Measurements from ENCODE around the gene ATP10A. TPM values are rescaled to one million over a fixed set of nuclear protein-coding genes. Genes with fewer than 3 reads are reported as not detected.

ATP10A gene
- polyA plus RNA-seq, 1 of the 3 experiments (the other 2 are of a cell fraction), result not detected

- DNase-seq, result no peak
- no peaks in the 10 kb centered on the region for H3K79me2 ChIP-seq (ENCODE audit: insufficient read depth)
- CTCF ChIA-PET, result interaction anchor here (0.6 to 1.8 kb wide), 3 partner anchors 15 to 258 kb away, joined by 3 to 7 read pairs (median 3); no protein-coding TSS in a partner anchor
Observed at GRCh38 chr15:25676070-25676469, 187.1 kb downstream of the ATP10A start.

More at GRCh38 chr15:25676070-25676469, 187.1 kb downstream of the ATP10A start:
- POLR2A ChIA-PET, result no interaction called here
- H3K4me2 ChIP-seq, result no peak overlapping the region
- no peak overlapping the region for H3K4me3 ChIP-seq (ENCODE audit: low read depth in 2 of 2, low read length in 1 of 2)
- TF ChIP-seq SMC3 (IDR thresholded peaks at IDR 0.05; ENCODE audit: low read depth, low read length), result no peak
- no peak for TF ChIP-seq MEF2A (IDR thresholded peaks at IDR 0.05; ENCODE audit: borderline replicate concordance, low read depth)
- no peak for TF ChIP-seq TEAD4 (IDR thresholded peaks at IDR 0.05; ENCODE audit: borderline replicate concordance, insufficient read depth)
- TF ChIP-seq YY1 (IDR thresholded peaks at IDR 0.05; ENCODE audit: low read depth), result no peak
- TF ChIP-seq RXRA (IDR thresholded peaks at IDR 0.05; ENCODE audit: borderline replicate concordance, low read depth), result no peak
- TF ChIP-seq REST (IDR thresholded peaks at IDR 0.05; ENCODE audit: low read depth, low read length), result no peak
- no peak for TF ChIP-seq CHD2 (IDR thresholded peaks at IDR 0.05; ENCODE audit: low read length, partially characterized antibody)
- TF ChIP-seq EP300 (IDR thresholded peaks at IDR 0.05; ENCODE audit: borderline replicate concordance in 1 of 2, low read depth in 1 of 2, low read length in 1 of 2), result no peak
- TF ChIP-seq RAD21 (IDR thresholded peaks at IDR 0.05; ENCODE audit: low read length), result no peak
- TF ChIP-seq CTCF (IDR thresholded peaks at IDR 0.05), result no peak
- no peak for TF ChIP-seq NRF1 (IDR thresholded peaks at IDR 0.05; ENCODE audit: low read depth, low read length)
- TF ChIP-seq FOXM1 (IDR thresholded peaks at IDR 0.05; ENCODE audit: low read depth), result no peak
- no peak for TF ChIP-seq FOXJ3 (CRISPR knock-in tag; IDR thresholded peaks at IDR 0.05)
- TF ChIP-seq, protein P1, sequence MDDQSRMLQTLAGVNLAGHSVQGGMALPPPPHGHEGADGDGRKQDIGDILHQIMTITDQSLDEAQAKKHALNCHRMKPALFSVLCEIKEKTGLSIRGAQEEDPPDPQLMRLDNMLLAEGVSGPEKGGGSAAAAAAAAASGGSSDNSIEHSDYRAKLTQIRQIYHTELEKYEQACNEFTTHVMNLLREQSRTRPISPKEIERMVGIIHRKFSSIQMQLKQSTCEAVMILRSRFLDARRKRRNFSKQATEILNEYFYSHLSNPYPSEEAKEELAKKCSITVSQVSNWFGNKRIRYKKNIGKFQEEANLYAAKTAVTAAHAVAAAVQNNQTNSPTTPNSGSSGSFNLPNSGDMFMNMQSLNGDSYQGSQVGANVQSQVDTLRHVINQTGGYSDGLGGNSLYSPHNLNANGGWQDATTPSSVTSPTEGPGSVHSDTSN (IDR thresholded peaks at IDR 0.05), result no peak
- no peak for TF ChIP-seq FOSL2 (IDR thresholded peaks at IDR 0.05; ENCODE audit: borderline replicate concordance, low read depth)
- TF ChIP-seq TAF1 (IDR thresholded peaks at IDR 0.05; ENCODE audit: borderline replicate concordance, low read depth, low read length), result no peak
- TF ChIP-seq MAX (IDR thresholded peaks at IDR 0.05; ENCODE audit: low read depth), result no peak
- TF ChIP-seq TCF12 (IDR thresholded peaks at IDR 0.05), result no peak
- no peak for TF ChIP-seq MXI1 (IDR thresholded peaks at IDR 0.05; ENCODE audit: low read depth, low read length)
- TF ChIP-seq NFIC (IDR thresholded peaks at IDR 0.05; ENCODE audit: borderline replicate concordance), result no peak
- no peak overlapping the region for H3K9ac ChIP-seq
- 70% methylated on average over 6 of the region's 8 CpGs for WGBS (ENCODE audit: low lambda C conversion rate)
- no peak overlapping the region for H2AFZ ChIP-seq (ENCODE audit: low read depth)
- H3K9me3 ChIP-seq, result no peaks in the 10 kb centered on the region
- H3F3A ChIP-seq (replicated peaks; ENCODE audit: insufficient read depth), result no peaks in the 10 kb centered on the region
- no peaks in the 10 kb centered on the region for H3K27me3 ChIP-seq (ENCODE audit: insufficient read depth)
- no peaks in the 10 kb centered on the region for H3K36me3 ChIP-seq (replicated peaks in 1 of 2; ENCODE audit: control insufficient read depth in 1 of 2, insufficient read depth in 2 of 2, low read length in 1 of 2)
- H3K27ac ChIP-seq (ENCODE audit: low read depth in 2 of 2, low read length in 1 of 2), result no peak overlapping the region
- no peaks in the 10 kb centered on the region for H3K4me1 ChIP-seq (ENCODE audit: control insufficient read depth in 1 of 2, insufficient read depth in 2 of 2, low read depth in 1 of 2, low read length in 1 of 2)
- H4K20me1 ChIP-seq (ENCODE audit: insufficient read depth), result no peaks in the 10 kb centered on the region
- H3K9me2 ChIP-seq, result no peaks in the 10 kb centered on the region
